ENCODE data around the gene LETM1. TPM values are rescaled to one million over a fixed set of nuclear protein-coding genes. Genes with fewer than 3 reads are reported as not detected.

The LETM1 gene
- total and polyA plus RNA-seq, 2 of the 13 experiments (the other 11 are each of a cell fraction or from before 2014, with no cell fraction given): 9.7 to 41.6 TPM

DNA sequence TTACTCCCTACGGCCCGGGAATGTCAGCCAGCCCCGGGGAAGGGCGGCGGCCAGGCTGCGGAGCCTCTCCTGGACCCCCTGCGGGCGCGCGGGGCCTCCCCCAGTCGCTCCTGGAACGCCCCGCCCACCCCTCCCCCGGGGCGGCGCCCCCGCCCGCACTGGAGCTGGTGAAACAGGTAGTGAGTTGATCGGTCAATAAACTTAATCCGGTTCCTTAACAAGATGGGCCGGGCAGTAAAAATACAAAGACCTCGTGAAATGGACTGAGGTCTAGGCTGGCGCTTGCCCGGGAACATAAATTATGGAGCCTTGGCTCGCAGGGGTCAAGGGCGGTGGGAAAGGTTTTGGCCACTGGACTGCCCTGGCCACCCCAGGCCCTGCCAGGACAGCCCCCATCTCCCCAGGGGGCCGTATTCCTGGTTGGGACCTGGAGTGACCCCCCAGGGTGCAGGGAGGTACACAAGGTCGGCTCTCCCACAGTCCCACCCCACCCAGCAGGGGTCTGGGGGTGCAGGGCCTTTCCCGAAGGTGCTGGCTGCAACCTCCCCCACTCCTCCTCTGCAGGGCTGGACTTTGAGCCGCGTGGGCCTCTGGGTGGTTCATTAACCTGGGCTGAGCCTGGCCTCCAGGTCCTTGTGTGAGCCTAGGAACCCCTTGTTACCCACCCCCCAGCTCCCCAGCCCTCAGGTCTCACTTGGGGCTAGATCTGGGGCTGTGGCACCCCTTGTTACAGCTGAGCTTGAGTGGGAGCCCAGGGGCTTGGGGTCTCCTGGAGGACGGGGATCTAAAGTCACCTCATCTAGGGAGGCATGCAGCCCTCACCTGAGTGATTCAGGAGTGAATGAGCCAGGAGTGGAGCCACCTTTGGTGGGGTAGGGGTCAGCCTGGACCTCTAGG, 60.4 kb downstream of the LETM1 start (continued):
- no peak for TF ChIP-seq REL (CRISPR knock-in tag; conservative IDR thresholded peaks at IDR 0.05)
- no peak for TF ChIP-seq ZBTB2 (CRISPR knock-in tag; IDR thresholded peaks at IDR 0.05; ENCODE audit: low read depth)
- TF ChIP-seq CREM (IDR thresholded peaks at IDR 0.05): peak; percentile 65
- no peak for TF ChIP-seq CREM (CRISPR knock-in tag; IDR thresholded peaks at IDR 0.05)
- TF ChIP-seq SMAD3 (CRISPR knock-in tag; IDR thresholded peaks at IDR 0.05): peak; percentile 59
- TF ChIP-seq ZNF646 (CRISPR knock-in tag; IDR thresholded peaks at IDR 0.05): no peak
- TF ChIP-seq HNF4G (IDR thresholded peaks at IDR 0.05; ENCODE audit: borderline replicate concordance, low read depth, low read length): peak; percentile 96
- peak; percentile 88 for TF ChIP-seq HNF4G (CRISPR knock-in tag; IDR thresholded peaks at IDR 0.05; ENCODE audit: borderline replicate concordance, low read depth)
- TF ChIP-seq ZBTB21 (CRISPR knock-in tag; IDR thresholded peaks at IDR 0.05): no peak
- TF ChIP-seq NONO (IDR thresholded peaks at IDR 0.05): no peak
- TF ChIP-seq NONO (CRISPR knock-in tag; conservative IDR thresholded peaks at IDR 0.05): peak; percentile 72
- no peak for TF ChIP-seq ISX (CRISPR knock-in tag; conservative IDR thresholded peaks at IDR 0.05)
- TF ChIP-seq, protein P1, sequence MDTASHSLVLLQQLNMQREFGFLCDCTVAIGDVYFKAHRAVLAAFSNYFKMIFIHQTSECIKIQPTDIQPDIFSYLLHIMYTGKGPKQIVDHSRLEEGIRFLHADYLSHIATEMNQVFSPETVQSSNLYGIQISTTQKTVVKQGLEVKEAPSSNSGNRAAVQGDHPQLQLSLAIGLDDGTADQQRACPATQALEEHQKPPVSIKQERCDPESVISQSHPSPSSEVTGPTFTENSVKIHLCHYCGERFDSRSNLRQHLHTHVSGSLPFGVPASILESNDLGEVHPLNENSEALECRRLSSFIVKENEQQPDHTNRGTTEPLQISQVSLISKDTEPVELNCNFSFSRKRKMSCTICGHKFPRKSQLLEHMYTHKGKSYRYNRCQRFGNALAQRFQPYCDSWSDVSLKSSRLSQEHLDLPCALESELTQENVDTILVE (CRISPR knock-in tag; IDR thresholded peaks at IDR 0.05): peak; percentile 73
- no peak for TF ChIP-seq PHB2 (IDR thresholded peaks at IDR 0.05; ENCODE audit: partially characterized antibody)
- 0 out of 3 replicates have a peak, but pooled peaks have one; percentile 27 for TF ChIP-seq MXI1 (IDR thresholded peaks at IDR 0.05; ENCODE audit: borderline replicate concordance, low read depth, low read length)
- TF ChIP-seq ZNF234 (CRISPR knock-in tag; conservative IDR thresholded peaks at IDR 0.05): no peak
- TF ChIP-seq HMG20A (CRISPR knock-in tag; IDR thresholded peaks at IDR 0.05; ENCODE audit: borderline replicate concordance): 0 out of 2 replicates have a peak, but pooled peaks have one; percentile 20
- no peak for TF ChIP-seq BATF2 (CRISPR knock-in tag; IDR thresholded peaks at IDR 0.05)
- peak; percentile 53; the same call in 1 of the 2 replicates for TF ChIP-seq KDM5B (CRISPR knock-in tag; IDR thresholded peaks at IDR 0.05; ENCODE audit: borderline replicate concordance)
- TF ChIP-seq ZMYM2 (CRISPR knock-in tag; IDR thresholded peaks at IDR 0.05): no peak
- TF ChIP-seq RFXANK (CRISPR knock-in tag; IDR thresholded peaks at IDR 0.05): no peak
- no peak for TF ChIP-seq ZFP36L1 (CRISPR knock-in tag; IDR thresholded peaks at IDR 0.05)
